ENCODE measurements around the gene GNG12. TPM values are rescaled to one million over a fixed set of nuclear protein-coding genes. Genes with fewer than 3 reads are reported as not detected.

The GNG12 gene
- total RNA-seq: 10 to 100 TPM; 29.1 to 45.4 TPM

- no peak for TF ChIP-seq CTCF (IDR thresholded peaks at IDR 0.05)
- H3K4me3 ChIP-seq: peak within 1 kb of the TSS; percentile 64 to 81
- H3K4me1 ChIP-seq: peaks cover 0 to 19% of the 10 kb centered on the region in 2 donors
- H3K27ac ChIP-seq: peak within 1 kb of the TSS; percentile 78 to 84
- H3K27me3 ChIP-seq: no peaks in the 10 kb centered on the region
- DNase-seq (ENCODE audit: low spot score): no peak
- no peaks in the 10 kb centered on the region for H3K9me3 ChIP-seq
- no peaks in the 10 kb centered on the region for H3K36me3 ChIP-seq
These were observed at the start of gene GNG12 for GRCh38 chr1:67832737-67833601. Gene GNG12 (minus strand): TSS chr1:67833467. CDS start chr1:67707686, 125,781 bp downstream.

GRCh38 chr1:67882196-67882958, 49.1 kb upstream of the GNG12 start:
- Histone ChIP-seq H3K9me3 (no peaks in the 10 kb centered on the region), H3K27ac (no peak overlapping the region), H3K4me1 (peaks cover 0 to 4% of the 10 kb centered on the region in 2 donors), H3K4me3 (no peak overlapping the region), H3K27me3 (no peaks in the 10 kb centered on the region), H3K36me3 (no peaks in the 10 kb centered on the region)
- no peak for TF ChIP-seq CTCF (IDR thresholded peaks at IDR 0.05)
- no peak for DNase-seq (ENCODE audit: low spot score)

- no peak overlapping the region for H3K4me3 ChIP-seq
- no peak for DNase-seq (ENCODE audit: low spot score)
- no peaks in the 10 kb centered on the region for H3K27me3 ChIP-seq
- no peak for TF ChIP-seq CTCF (IDR thresholded peaks at IDR 0.05)
- no peaks in the 10 kb centered on the region for H3K9me3 ChIP-seq
- peaks cover 0 to 4% of the 10 kb centered on the region in 2 donors for H3K4me1 ChIP-seq
- no peaks in the 10 kb centered on the region for H3K36me3 ChIP-seq
- H3K27ac ChIP-seq: no peak overlapping the region
These were observed 46.9 kb upstream of the GNG12 start for GRCh38 chr1:67880056-67880601.

GRCh38 chr1:67879485-67879884, 46.2 kb upstream of the GNG12 start:
- no peaks in the 10 kb centered on the region for H3K27me3 ChIP-seq

More at GRCh38 chr1:67879485-67879884, 46.2 kb upstream of the GNG12 start:
- Histone ChIP-seq H3K36me3 (no peaks in the 10 kb centered on the region), H3K27ac (no peak overlapping the region), H3K4me1 (peaks cover 0 to 4% of the 10 kb centered on the region in 2 donors), H3K4me3 (no peak overlapping the region), H3K9me3 (no peaks in the 10 kb centered on the region)
- TF ChIP-seq CTCF (IDR thresholded peaks at IDR 0.05): no peak
- no peak for DNase-seq (ENCODE audit: low spot score)

Measured in right atrium auricular region (tissue), 2 donors.